Immature natural killer cell (primary cell): ENCODE data around the gene GCKR. TPM values are rescaled to one million over a fixed set of nuclear protein-coding genes. Genes with fewer than 3 reads are reported as not detected.

Experiments used
- DNase-seq, 3 donors: peaks; one replicate each; pipeline ENCODE4 v3.0.0; 2022; ENCODE audit warnings: mixed read lengths in 1 of 3
- H3K27ac Mint-ChIP-seq, 6 donors: one replicate each; pipeline ENCODE4 v1.8.0; 2020; ENCODE audit warnings: mixed read lengths in 6 of 6, mild to moderate bottlenecking in 5 of 6, inconsistent platforms in 4 of 6, moderate library complexity in 3 of 6
- H3K27me3 Mint-ChIP-seq, 3 donors: one replicate each; pipeline ENCODE4 v1.8.0; 2020 to 2021; ENCODE audit warnings: low read depth in 3 of 3, mild to moderate bottlenecking in 3 of 3, mixed read lengths in 3 of 3, moderate library complexity in 3 of 3, inconsistent platforms in 1 of 3
- H3K36me3 Mint-ChIP-seq, 3 donors: one replicate each; pipeline ENCODE4 v1.8.0; 2020; ENCODE audit warnings: mixed read lengths in 3 of 3, inconsistent platforms in 2 of 3, mild to moderate bottlenecking in 2 of 3
- H3K4me1 Mint-ChIP-seq, 2 donors: one replicate each; pipeline ENCODE4 v1.8.0; 2020; ENCODE audit warnings: inconsistent platforms in 2 of 2, mild to moderate bottlenecking in 2 of 2, mixed read lengths in 2 of 2, moderate library complexity in 1 of 2
- H3K4me3 Mint-ChIP-seq, 5 donors: one replicate each; pipeline ENCODE4 v1.8.0; 2020; ENCODE audit warnings: mild to moderate bottlenecking in 5 of 5, mixed read lengths in 5 of 5, inconsistent platforms in 3 of 5, moderate library complexity in 3 of 5
- H3K9me3 Mint-ChIP-seq, 6 donors: one replicate each; pipeline ENCODE4 v1.8.0; 2020; ENCODE audit warnings: mild to moderate bottlenecking in 6 of 6, mixed read lengths in 6 of 6, inconsistent platforms in 4 of 6, moderate library complexity in 3 of 6
- polyA plus RNA-seq, 3 donors: library from polyadenylated mRNA; unstranded; fragments of 300-500 nt; fragmentation: Illumina TruSeq; gene quantifications; one replicate each; pipeline ENCODE4 v1.2.3, GENCODE V29; 2021

Gene GCKR
- polyA plus RNA-seq, 3 donors from 2014 or later: not detected

DNA sequence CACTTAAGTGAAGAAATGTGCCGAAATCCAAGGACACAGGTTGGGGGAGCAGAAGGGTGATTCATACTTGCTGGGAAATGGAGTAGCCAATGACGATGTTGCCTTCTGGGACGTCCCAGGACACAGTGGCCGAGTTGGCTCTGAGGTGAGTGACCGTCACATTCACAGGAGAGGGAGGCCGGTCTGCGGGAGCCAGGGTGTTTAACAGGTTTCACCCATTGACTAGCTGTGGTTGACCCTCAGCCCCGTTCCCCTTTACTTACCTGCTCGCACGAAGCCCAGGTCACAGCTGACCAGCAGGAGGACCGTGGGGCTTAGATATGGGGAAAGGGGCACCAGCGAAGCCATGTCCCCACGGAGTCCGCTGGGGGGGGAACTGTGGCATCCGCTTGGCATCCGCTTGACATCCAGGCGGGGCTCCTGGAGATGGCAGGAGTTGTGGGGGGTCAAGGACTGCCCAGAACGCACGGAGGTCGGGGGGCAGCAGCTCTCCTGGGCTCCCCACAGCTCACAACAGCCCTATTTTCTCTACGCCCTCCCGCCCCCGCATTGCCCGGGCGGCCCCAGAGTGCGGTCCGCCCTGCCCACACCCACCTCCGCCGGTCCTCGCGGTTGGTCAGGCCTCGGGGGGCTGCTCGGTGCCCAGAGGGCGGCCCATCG lies 2.2 kb upstream of the GCKR start:
- Mint-ChIP-seq H3K27ac (no peak overlapping the region), H3K4me3 (peak overlapping the region in 4 of 5 donors; percentile 12 to 54 (median 34)), H3K27me3 (peaks cover 26 to 41% (median 31%) of the 10 kb centered on the region in 3 donors), H3K4me1 (peaks cover 20 to 23% of the 10 kb centered on the region in 2 donors), H3K36me3 (no peaks in the 10 kb centered on the region), H3K9me3 (peaks cover 0 to 2% (median 0%) of the 10 kb centered on the region in 6 donors)
- DNase-seq: no peak

GRCh38 chr2:27494944-27495554 lies 1.6 kb upstream of the GCKR start, which contains the start of gene FNDC4:
Gene FNDC4, minus strand, starts transcription at chr2:27495200. Its CDS starts 521 bp downstream, at chr2:27494679.
- Mint-ChIP-seq H3K4me3 (peak within 1 kb of the TSS; percentile 44 to 72 (median 61)), H3K9me3 (peaks cover 0 to 2% (median 0%) of the 10 kb centered on the region in 6 donors), H3K27ac (peak within 1 kb of the TSS in 1 of 6 donors; percentile 27), H3K36me3 (no peaks in the 10 kb centered on the region), H3K4me1 (peaks cover 13 to 17% of the 10 kb centered on the region in 2 donors), H3K27me3 (peaks cover 22 to 35% (median 26%) of the 10 kb centered on the region in 3 donors)
- DNase-seq: no peak

- peaks cover 22 to 31% (median 26%) of the 10 kb centered on the region in 3 donors for H3K27me3 Mint-ChIP-seq
- DNase-seq: no peak
- H3K9me3 Mint-ChIP-seq: peaks cover 0 to 2% (median 0%) of the 10 kb centered on the region in 6 donors
- peak overlapping the region; percentile 44 to 72 (median 61) for H3K4me3 Mint-ChIP-seq
- peak overlapping the region in 1 of 6 donors; percentile 27 for H3K27ac Mint-ChIP-seq
- H3K36me3 Mint-ChIP-seq: no peaks in the 10 kb centered on the region
- H3K4me1 Mint-ChIP-seq: peaks cover 11 to 15% of the 10 kb centered on the region in 2 donors
Measured at GRCh38 chr2:27495840-27496356, 741 bp upstream of the GCKR start.

DNA sequence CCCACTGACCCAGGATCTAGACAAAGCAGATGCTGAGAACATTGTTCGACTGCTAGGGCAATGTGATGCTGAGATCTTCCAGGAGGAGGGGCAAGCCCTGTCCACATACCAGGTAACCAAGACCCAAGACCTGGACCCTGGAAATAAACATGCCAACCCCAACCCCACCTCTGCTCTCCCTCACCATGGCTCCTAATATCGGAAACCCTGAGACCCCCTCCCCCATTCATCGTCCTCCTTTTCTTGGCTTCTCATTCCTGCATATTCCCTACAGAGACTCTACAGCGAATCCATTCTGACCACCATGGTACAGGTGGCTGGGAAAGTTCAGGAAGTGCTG lies 619 bp downstream of the GCKR start:
- H3K27me3 Mint-ChIP-seq: peaks cover 22 to 31% (median 23%) of the 10 kb centered on the region in 3 donors
- peak overlapping the region in 1 of 5 donors; percentile 31 for H3K4me3 Mint-ChIP-seq
- no peak overlapping the region for H3K27ac Mint-ChIP-seq
- peaks cover 0 to 2% (median 0%) of the 10 kb centered on the region in 6 donors for H3K9me3 Mint-ChIP-seq
- no peaks in the 10 kb centered on the region for H3K36me3 Mint-ChIP-seq
- peaks cover 11 to 15% of the 10 kb centered on the region in 2 donors for H3K4me1 Mint-ChIP-seq
- DNase-seq: no peak

DNA sequence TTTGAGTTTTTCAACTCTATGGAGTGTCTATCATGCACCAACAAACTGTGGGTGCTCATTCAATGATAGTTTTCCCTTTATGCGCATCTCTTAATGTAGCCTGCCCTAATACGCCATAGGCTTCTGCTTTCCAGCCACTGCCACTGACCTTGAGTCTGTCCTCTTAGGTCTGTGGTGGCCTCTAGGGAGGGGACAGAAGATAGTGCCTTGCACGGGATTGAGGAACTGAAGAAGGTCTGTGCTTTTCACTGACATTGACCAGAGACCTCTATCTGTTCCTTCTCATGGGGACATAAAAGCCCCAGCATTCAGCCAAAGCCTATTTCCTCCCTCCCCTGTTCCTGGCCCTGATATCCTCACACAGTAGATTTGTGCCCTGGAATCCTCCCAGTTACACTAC lies 2.3 kb downstream of the GCKR start:
- Mint-ChIP-seq H3K27ac (no peak overlapping the region), H3K27me3 (peaks cover 14 to 23% (median 22%) of the 10 kb centered on the region in 3 donors), H3K4me1 (peaks cover 10 to 11% of the 10 kb centered on the region in 2 donors), H3K4me3 (no peak overlapping the region), H3K36me3 (no peaks in the 10 kb centered on the region), H3K9me3 (peaks cover 0 to under 1% (median 0%) of the 10 kb centered on the region in 6 donors)
- DNase-seq: no peak

GRCh38 chr2:27501042-27501441 lies 4.4 kb downstream of the GCKR start:
- Mint-ChIP-seq H3K9me3 (no peaks in the 10 kb centered on the region), H3K4me1 (peaks cover 0 to 2% of the 10 kb centered on the region in 2 donors), H3K36me3 (no peaks in the 10 kb centered on the region), H3K27me3 (peaks cover 8 to 14% (median 11%) of the 10 kb centered on the region in 3 donors), H3K27ac (no peak overlapping the region), H3K4me3 (no peak overlapping the region)
- DNase-seq: no peak

- no peak for DNase-seq
- H3K4me1 Mint-ChIP-seq: no peaks in the 10 kb centered on the region
- H3K9me3 Mint-ChIP-seq: no peaks in the 10 kb centered on the region
- H3K4me3 Mint-ChIP-seq: no peak overlapping the region
- H3K27me3 Mint-ChIP-seq: peaks cover 8 to 13% (median 11%) of the 10 kb centered on the region in 3 donors
- H3K27ac Mint-ChIP-seq: no peak overlapping the region
- H3K36me3 Mint-ChIP-seq: peaks cover 0 to 4% (median 0%) of the 10 kb centered on the region in 3 donors
Measured at GRCh38 chr2:27502142-27502541, 5.5 kb downstream of the GCKR start.

- H3K4me1 Mint-ChIP-seq: no peaks in the 10 kb centered on the region
- no peak for DNase-seq
- H3K27ac Mint-ChIP-seq: no peak overlapping the region
- peaks cover 0 to 4% (median 0%) of the 10 kb centered on the region in 3 donors for H3K36me3 Mint-ChIP-seq
- H3K27me3 Mint-ChIP-seq: peaks cover 1 to 5% (median 2%) of the 10 kb centered on the region in 3 donors
- no peaks in the 10 kb centered on the region for H3K9me3 Mint-ChIP-seq
- H3K4me3 Mint-ChIP-seq: no peak overlapping the region
Measured at GRCh38 chr2:27506587-27506986, 9.9 kb downstream of the GCKR start.

- H3K9me3 Mint-ChIP-seq: no peaks in the 10 kb centered on the region
- H3K27ac Mint-ChIP-seq: no peak overlapping the region
- H3K27me3 Mint-ChIP-seq: peaks cover 1 to 5% (median 2%) of the 10 kb centered on the region in 3 donors
- H3K4me1 Mint-ChIP-seq: no peaks in the 10 kb centered on the region
- no peak overlapping the region for H3K4me3 Mint-ChIP-seq
- H3K36me3 Mint-ChIP-seq: peaks cover 0 to 4% (median 0%) of the 10 kb centered on the region in 3 donors
- no peak for DNase-seq
Measured at GRCh38 chr2:27507293-27507692, 10.7 kb downstream of the GCKR start.

GRCh38 chr2:27509326-27509725 lies 12.7 kb downstream of the GCKR start:
- Mint-ChIP-seq H3K27ac (no peak overlapping the region), H3K27me3 (peaks cover 1 to 9% (median 4%) of the 10 kb centered on the region in 3 donors), H3K4me1 (no peaks in the 10 kb centered on the region), H3K9me3 (no peaks in the 10 kb centered on the region), H3K4me3 (no peak overlapping the region), H3K36me3 (peaks cover 0 to 4% (median 0%) of the 10 kb centered on the region in 3 donors)
- no peak for DNase-seq

GRCh38 chr2:27518113-27518781 lies 21.6 kb downstream of the GCKR start:
- Mint-ChIP-seq H3K27me3 (peaks cover 8 to 10% (median 8%) of the 10 kb centered on the region in 3 donors), H3K4me1 (no peaks in the 10 kb centered on the region), H3K36me3 (no peaks in the 10 kb centered on the region), H3K9me3 (no peaks in the 10 kb centered on the region), H3K27ac (no peak overlapping the region), H3K4me3 (no peak overlapping the region)
- no peak for DNase-seq

GRCh38 chr2:27518782-27519113 lies 22.1 kb downstream of the GCKR start:
- Mint-ChIP-seq H3K36me3 (peaks cover 0 to 3% (median 0%) of the 10 kb centered on the region in 3 donors), H3K9me3 (no peaks in the 10 kb centered on the region), H3K27me3 (peaks cover 8 to 9% (median 8%) of the 10 kb centered on the region in 3 donors), H3K4me1 (no peaks in the 10 kb centered on the region), H3K27ac (no peak overlapping the region), H3K4me3 (no peak overlapping the region)
- no peak for DNase-seq

GRCh38 chr2:27520316-27520715 lies 23.7 kb downstream of the GCKR start:
- Mint-ChIP-seq H3K4me1 (no peaks in the 10 kb centered on the region), H3K4me3 (no peak overlapping the region), H3K27me3 (peaks cover 5 to 6% (median 6%) of the 10 kb centered on the region in 3 donors), H3K36me3 (peaks cover 0 to 4% (median 0%) of the 10 kb centered on the region in 3 donors), H3K27ac (no peak overlapping the region), H3K9me3 (no peaks in the 10 kb centered on the region)
- no peak for DNase-seq
